ENCODE measurements around the gene POU6F1.

DNA sequence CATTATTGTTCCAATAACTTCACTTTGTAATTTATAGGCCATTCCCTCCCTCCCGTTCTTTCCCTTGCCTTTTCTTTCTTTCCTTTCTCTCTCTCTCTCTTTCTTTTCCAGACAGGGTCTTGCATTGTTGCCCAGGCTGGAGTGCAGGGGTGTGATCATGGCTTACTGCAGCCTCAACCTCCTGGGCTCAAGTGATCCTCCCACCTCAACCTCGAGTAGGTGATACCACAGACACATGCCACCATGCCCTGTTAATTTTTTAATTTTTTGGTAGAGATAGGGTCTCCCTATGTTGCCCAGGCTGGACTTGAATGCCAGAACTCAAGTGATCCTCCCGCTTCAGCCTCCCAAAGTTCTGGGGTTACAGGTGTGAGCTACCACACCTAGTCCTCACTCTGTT, 6.8 kb upstream of the POU6F1 start:
- TF ChIP-seq TAF1 (IDR thresholded peaks at IDR 0.05; ENCODE audit: borderline replicate concordance, insufficient read depth, low read length) (no peak), SIN3A (IDR thresholded peaks at IDR 0.05; ENCODE audit: borderline replicate concordance, insufficient read depth, low read length) (no peak), POLR2AphosphoS5 (IDR thresholded peaks at IDR 0.05; ENCODE audit: low read depth, low read length) (no peak), FOXP2 (optimal IDR thresholded peaks at IDR 0.05; ENCODE audit: borderline replicate concordance, extremely low read depth, extremely low read length, insufficient read depth) (no peak)
- TF ChIP-seq, protein P1, sequence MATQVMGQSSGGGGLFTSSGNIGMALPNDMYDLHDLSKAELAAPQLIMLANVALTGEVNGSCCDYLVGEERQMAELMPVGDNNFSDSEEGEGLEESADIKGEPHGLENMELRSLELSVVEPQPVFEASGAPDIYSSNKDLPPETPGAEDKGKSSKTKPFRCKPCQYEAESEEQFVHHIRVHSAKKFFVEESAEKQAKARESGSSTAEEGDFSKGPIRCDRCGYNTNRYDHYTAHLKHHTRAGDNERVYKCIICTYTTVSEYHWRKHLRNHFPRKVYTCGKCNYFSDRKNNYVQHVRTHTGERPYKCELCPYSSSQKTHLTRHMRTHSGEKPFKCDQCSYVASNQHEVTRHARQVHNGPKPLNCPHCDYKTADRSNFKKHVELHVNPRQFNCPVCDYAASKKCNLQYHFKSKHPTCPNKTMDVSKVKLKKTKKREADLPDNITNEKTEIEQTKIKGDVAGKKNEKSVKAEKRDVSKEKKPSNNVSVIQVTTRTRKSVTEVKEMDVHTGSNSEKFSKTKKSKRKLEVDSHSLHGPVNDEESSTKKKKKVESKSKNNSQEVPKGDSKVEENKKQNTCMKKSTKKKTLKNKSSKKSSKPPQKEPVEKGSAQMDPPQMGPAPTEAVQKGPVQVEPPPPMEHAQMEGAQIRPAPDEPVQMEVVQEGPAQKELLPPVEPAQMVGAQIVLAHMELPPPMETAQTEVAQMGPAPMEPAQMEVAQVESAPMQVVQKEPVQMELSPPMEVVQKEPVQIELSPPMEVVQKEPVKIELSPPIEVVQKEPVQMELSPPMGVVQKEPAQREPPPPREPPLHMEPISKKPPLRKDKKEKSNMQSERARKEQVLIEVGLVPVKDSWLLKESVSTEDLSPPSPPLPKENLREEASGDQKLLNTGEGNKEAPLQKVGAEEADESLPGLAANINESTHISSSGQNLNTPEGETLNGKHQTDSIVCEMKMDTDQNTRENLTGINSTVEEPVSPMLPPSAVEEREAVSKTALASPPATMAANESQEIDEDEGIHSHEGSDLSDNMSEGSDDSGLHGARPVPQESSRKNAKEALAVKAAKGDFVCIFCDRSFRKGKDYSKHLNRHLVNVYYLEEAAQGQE (IDR thresholded peaks at IDR 0.05; ENCODE audit: insufficient read depth in 1 of 2, low read depth in 2 of 2, low read length in 2 of 2), result no peak
